ENCODE data around the gene TMEM132A.
"Not testable (repeated sequence)": the region's sequence is repeated elsewhere in the genome, so short reads cannot be mapped to it uniquely, and the experiment has no call there.

Gene TMEM132A

DNA sequence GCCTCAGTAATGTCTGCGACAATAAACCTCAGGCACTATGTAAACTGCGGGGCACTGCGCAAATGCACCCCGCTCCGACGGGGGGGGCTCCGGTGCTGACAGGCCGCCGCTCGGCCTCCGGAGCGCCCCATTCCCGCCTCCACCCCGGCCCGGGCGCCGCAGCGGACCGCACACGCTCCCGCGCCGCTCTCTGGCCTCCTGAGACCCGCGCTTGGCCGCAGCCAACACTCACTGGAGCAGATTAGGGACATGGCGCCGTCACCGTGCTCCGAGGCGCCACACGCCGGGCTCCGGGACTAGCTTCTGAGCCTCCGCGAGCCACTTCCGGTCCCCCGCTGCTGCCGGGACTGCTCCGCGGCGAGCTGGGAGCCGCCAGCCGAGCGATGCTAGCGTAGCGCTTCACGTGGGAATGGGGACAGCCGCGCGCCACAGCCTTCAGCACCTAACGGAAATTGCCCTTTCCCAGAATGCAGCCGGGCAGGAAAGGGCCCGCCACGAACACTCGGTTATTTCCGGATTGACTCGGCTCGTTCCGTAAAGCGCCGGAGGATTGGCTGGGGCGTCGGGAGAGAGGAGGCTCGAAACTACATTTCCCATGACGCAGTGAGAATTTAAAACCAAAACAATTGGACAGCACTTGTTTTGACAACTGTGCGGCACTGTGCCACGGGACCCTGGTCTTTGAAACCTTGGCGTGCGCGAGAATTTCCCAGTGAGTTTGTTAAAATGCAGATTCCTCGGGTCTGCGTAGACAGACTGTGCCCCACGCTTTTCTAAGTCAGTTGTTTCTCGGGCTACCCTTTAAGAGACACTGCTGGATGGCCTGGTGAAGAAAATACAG is 17.9 kb upstream of the TMEM132A start, which contains the start of gene PRPF19:
Gene PRPF19, minus strand, starts transcription at position 454 of the 841 bp plus-strand sequence. Its CDS starts 203 bp downstream, at position 251.
- peak; percentile 99 for DNase-seq

DNA sequence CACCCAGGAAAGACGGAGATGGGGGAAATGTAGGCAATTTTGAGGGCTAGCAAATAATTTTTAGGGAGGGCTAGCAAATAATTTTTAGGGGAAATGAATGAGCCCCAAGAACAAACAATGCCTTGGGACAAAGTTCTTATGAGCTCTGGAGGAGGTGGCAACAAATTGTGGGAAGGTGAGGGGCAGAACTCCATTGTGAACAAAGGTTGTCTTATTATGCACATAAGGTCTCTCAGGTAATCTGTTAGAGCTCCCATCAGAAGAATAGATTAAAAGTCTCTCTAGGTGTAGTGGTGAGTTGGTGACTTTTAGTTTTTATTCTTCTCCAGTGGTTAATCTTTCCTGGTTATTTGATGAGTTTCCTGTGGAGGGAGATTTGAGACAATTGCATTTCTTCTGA is 15.5 kb upstream of the TMEM132A start:
- no peak for DNase-seq

DNA sequence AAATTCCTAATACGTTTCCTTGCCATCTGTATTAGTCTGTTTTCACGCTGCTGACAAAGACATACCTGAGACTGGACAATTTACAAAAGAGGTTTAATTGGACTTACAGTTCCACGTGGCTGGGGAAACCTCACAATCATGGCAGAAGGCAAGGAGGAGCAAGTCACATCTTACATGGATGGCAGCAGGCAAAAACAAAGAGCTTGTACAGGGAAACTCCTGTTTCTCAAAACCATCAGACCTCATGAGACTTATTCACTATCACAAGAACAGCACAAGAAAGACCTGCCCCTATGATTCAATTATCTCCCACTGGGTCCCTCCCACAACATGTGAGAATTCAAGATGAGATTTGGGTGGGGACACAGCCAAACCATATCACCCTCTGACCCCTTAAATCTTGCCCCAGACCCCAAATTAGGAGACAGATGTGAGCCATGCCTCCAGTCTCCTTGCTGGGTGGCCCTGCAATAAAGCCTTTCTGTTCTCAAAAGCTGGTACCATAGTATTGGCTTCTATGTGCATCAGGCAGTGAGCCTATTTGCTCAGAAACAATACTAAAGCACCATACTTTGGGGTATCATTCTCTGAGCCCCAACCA is 14.5 kb upstream of the TMEM132A start:
- not testable (repeated sequence) for DNase-seq

DNA sequence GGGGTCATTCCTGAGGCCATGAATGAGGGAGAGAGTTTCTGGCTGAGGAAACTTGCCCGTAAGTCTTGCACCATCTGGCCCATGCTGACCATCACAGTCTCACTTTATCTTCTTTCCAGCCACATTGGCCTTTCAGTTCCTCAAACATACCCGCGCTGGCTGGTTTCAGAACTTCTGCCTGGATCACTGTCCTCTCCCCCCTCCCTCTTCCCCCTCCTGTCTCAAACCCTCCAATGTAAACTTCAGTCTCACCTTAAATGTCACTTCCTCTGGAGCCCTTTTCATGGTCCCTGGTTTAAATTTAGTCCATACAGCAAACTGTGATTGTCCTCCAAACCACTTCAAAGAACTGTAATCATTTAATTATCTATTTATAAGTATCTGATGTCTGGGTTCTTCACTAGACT is 14.0 kb upstream of the TMEM132A start:
- DNase-seq, result no peak

DNA sequence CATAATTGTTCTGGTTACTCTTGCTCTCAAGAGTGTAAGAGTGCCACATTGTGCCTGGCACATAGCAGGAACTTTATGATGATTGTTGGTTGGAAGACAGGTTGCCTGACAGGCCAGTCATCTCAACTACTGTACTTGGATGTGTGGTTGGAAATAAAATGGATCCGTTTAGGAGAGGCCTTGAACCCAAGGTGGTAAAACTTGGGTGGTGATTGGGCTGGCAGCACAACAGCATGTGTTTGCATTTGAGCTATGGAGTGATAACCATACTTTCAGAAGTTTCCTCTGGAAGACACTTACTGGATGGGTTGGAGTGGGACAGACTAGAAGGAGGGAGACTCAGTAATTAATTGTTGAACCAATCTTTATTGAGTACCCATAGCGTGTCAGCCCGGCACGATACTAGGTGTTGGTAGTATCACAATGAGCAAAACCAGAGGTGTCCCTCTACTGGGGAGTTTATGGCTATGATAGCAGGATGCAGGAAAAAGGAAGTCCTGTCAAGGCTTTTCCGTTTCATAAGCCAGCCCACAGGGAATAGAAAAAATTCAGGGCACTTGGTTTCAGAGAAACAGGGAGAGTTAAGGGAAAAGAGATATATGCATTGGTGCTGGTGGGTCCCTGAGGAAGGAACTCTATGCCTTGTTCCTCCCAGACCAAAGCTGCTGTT is 13.4 kb upstream of the TMEM132A start:
- DNase-seq, result no peak

DNA sequence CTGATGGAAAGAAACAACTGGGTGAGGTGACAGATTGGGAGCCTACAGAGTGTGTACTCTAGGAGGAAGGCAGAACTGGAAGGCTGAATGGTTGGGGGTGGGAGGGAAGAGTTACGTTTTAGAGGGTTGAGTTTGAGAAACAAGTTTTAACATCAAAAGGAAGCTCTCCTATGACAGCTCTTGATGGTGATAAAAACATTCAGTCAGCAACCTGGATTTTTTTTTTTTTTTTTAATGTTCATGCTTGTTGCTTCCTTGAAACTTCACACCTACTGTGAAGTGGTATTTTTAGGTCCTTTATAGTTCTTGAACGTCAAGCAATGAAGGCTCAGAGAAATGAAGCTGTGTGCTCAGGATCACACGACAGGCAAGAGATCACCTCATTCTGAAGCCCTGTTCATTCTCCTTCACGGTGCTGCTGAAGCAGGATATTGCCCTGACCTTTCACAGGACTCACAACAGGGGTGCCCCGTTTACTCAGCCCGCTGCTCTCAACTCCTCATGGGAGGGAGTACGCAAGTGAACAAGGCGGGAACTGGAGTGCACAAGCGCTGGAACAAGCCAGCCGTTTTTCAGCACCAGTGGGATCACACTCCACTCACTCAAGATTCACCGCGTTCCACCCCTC is 11.9 kb upstream of the TMEM132A start:
- DNase-seq, result no peak

DNA sequence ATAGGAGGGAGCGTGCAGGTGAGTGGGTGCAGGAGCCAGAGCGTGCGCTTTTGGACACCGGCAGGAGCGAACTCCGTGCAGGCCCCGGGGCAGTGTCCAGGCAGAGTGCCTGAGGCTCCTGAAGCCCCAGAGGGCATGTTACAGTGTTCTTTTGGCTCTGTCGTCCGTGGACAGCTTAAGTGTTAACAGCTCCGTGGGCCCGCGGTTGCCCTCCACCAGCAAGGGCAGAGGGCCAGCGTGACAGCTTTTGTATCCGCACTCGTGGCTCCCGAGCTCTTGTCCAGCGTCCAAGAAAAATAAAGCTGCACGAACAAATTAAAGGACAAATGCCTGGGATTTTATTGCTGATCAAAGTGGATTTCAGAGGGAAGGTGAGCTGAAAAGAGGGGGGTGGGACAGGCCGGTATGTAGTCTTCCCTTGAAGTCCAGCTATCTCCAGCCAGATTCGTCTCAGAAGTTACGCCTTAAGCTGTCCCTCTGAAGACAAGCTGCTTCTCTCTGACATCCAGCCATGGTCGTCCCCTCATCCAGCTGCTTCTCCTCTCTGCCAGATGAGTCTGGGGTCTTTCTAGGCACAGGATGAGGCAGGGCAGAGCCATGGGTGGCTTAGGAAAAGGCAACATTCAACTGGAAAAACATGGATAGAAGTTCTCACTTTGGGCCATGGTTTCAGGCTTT is 11.3 kb upstream of the TMEM132A start:
- no peak for DNase-seq

DNA sequence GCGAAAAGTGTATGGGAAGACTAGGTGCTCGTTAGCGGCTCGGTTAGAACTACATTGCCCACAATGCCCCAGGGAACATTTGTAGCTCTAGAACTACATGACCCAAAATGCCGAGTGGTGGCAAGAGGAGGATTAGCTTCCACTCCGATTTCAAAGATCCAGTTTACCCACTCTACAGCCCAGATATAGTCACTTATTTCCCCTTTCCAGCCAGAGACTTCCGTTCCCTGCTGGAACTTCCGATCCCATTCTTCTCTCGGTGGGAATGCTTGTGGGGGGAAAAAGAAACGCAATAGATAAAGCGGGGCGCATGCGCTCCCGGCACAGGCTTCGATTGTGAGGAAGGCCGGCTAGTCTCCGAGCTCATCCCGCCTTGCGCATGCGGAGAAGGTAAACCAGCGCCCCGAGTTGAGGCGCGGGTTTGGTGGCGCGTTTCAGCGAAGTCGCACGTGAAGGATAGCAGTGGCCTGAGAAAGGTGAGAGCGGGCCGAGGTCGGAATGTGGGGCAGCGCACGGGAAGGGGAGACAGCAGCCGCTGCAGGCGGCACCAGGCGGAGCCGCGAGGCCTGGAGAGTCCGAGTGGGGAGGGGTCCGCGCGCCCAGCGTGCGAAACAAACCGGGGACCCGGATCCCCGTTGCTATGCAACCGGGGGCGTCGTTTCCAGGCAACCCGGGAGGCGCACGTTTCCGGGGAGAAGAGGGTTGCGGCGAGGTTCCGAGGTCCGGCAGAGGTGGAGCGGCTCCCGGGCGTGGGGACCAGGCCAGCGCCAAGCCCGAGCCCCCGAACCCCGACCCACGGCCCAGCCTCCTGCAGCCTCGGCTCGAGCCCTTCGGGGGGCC is 10.2 kb upstream of the TMEM132A start, which contains the start of gene TMEM109:
Gene TMEM109, plus strand, starts transcription at position 366 of the 840 bp plus-strand sequence. CDS start 5,536 bp downstream, outside the sequence.
- DNase-seq, result peak; percentile 92

DNA sequence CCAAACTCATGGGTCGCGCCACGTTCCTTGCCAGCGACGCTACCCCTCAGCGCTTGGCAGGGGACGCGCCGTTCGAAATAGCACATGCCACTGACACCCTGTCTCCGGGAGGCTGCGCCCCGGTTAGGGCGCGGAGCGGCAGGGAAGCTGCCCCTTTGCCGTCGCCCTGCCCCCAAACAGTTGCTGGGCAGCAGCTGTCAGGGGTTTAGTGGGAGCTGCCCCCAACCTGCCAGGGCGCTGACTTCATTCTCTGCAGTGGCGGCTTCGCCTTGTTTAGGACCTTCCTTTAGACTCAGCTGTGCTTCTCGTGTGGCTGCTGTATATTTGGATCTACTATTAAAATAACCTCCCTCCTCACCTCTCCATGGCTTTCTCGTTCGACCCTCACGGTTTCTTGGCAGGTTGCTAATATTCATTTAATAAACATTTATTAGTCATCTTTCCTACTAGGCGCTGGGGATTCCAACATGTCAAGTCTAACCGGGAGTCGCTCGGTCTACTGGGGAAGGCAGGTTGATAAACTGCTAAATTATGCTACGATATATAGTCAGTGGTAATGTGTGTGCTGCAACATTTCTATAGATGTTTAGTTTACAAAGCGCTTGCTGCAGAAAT is 9.5 kb upstream of the TMEM132A start:
- no peak for DNase-seq

DNA sequence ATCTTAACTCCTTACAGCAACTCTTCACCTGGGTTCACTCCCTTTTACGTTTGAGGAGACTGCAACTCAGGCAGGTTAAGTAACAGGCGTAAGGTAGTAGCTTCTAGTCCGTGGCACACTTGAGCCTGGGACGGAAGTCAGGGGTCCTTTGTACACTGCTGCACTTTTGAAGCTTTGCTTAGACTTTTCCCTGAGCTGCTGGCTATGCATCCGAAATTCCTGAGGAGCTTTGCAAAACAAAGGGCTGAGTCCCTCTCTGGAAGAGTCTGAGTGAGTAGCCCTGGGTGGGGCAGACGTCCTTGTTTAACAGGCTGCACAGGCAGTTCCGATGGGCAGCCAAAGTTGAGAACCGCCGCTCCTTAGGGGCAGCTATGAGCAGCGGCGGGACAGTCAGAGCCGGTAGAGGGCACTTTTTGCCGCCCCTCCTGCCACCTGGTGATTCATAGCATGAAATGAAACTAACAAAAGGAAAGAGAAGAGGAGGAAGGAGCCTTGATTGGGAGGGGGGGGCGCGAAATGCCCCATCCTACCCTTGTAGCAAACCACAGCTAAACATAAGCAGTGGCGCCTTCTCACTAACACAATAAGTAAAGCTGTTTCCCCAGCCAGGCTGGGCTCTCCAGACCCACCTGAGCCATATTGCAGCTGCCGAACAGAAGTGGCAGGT is 8.9 kb upstream of the TMEM132A start:
- no peak for DNase-seq

DNA sequence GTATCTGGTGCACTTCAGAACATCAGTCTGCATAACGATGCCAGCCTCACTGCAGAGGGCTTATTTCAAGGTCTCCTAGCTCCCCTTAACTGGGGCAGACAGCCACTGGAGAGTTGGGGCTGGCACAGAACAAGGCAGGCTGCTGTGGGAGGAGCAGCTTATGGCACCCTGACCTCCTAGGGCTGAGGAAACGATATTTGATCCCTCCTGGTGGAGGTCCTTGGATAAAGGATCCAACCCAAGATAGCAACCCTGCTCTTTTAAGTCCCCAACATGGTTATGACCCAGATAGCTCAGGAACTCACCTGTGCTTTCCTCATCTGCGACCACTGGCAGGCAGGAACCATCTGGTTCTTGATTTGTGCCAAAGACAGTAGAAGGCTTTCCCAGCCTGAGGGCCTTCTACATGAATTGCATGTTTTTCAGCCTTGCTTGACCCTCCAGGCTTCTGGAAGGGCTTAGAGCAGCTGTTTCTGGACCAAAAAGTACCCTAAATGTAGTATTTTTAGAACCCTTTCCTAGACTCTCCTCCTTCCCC is 7.5 kb upstream of the TMEM132A start:
- DNase-seq, result no peak

DNA sequence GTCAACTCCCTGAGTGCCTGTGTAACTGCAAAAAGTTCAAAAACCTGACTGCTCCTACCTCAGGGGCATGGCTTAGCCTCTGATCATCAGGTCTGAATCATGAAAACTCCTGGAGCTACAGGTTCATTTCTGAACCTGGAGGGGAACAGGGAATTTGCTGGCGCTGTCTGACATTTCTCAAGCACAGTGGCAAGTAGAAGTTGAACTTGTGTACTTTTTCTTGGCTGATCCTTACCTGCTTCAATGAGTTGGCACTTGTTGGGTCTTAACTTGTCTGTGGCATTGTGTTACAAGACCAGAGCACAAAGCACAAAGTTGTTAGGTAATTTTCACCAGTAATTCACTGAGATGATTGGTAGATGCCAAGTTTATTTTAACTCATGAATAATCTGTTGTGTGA is 7.0 kb upstream of the TMEM132A start:
- no peak for DNase-seq

DNA sequence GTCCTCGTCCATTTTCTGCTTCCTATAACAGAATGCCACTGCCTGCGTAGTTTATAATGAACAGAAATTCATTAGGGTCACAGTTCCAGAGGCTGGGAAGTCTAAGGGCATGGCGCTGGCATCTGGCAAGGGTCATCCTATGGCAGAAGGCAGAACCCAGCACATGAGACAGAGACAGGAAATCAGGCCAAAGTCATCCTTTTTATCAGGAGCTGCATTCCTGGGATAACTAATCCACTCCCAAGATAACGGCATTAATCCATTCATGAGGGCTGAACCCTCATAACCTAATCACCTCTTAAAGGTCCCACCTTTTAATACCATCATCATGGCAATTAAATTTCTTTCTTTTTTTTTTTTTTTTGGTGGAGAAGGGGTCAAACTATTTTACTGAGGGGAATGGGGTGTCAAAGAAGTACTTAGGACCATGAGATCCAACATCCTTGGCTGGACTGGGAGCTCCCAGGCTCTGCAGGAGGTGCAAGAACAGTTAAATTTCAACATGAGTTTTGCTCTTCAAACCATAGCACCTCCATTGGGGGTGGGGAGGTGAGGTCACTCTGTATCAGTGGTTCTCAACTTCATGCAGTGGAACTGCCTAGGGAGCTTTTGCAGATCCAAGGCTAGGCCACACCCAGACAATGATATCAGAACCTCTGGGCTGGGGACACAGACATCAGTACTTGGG is 5.9 kb upstream of the TMEM132A start:
- DNase-seq, result no peak

DNA sequence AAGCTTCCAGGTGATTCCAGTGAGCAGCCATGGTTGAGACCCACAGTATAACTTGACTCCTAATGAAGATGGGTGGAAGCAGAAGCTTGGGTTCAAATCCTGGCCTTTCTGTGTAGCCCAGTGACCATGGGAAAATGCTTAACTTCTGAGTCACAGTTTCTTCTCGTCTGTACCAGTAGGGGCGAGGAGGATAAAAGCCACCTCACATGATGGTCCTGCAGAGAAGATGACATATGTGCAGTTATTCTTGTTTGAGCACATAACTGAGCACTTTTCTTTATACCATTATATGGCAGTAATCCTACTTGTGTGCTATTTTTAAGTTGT is 5.4 kb upstream of the TMEM132A start:
- no peak for DNase-seq

DNA sequence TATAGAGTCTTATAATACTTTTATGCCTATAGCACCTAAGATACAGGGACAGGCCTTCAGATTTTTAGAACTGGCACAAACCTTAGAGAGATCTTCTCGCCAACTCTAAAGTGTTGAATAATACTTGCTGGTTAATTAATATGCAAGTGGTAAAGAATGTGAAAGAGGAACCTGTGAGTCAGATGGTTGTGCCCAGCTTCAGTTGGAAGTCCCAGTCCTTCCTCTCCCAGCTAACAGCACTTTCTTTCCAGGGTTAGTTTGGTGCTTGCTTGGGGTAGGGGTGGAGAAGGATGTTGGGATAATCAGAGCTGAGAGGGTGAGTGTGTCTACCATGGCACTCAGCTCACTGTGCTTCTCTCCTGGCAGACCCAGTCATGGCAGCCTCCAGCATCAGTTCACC is 4.9 kb upstream of the TMEM132A start:
- no peak for DNase-seq

DNA sequence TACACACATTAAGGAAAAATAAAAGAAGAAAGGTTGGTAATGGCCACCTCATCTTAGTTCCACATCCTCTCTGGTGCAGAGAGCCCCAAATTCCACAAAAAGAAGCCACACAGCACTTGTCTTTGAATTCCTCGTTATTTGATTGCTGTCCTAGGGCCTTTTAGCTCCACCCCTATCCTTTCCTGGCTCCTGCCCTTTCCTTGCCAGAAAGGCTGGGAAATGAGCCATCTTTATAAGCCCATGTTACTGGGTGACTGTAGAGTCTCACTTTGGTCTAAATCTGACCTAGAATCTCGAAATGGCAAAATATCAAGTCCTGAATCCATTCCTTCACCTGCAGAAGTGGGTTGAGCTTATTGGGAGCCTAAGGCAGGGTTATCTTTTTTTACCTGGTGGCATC is 4.3 kb upstream of the TMEM132A start:
- no peak for DNase-seq

DNA sequence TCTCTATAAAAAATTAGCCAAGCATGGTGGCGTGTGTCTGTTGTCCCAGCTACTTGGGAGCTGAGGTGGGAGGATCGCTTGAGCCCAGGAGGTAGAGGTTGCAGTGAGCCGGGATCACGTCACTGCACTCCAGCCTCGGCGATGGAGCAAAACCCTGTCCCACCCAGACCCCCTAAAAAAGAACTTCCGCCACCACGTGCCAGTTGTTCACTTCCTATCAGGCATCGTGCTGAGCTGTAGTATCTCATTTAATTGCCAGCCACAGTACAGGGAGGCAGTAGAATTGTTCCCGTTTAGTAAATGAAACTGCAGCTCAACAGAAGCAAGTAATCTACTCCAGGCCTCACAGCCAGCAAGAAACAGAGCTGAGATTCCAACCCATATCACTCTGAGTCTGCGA is 3.0 kb upstream of the TMEM132A start:
- no peak for DNase-seq

DNA sequence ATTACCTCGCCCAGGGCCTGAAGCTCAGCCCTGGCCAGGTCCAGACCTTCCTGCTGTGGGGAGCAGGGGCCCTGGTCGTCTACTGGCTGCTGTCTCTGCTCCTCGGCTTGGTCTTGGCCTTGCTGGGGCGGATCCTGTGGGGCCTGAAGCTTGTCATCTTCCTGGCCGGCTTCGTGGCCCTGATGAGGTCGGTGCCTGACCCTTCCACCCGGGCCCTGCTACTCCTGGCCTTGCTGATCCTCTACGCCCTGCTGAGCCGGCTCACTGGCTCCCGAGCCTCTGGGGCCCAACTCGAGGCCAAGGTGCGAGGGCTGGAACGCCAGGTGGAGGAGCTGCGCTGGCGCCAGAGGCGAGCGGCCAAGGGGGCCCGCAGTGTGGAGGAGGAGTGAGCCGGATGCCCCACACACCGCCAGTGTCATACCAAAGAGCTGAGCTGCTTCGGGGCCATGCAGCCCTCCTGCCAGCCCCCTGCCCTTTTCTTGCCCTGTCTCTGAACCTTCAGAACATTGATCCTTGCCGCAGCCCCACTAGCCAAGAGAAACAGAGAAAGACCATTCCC is 2.4 kb upstream of the TMEM132A start:
- DNase-seq, result no peak

DNA sequence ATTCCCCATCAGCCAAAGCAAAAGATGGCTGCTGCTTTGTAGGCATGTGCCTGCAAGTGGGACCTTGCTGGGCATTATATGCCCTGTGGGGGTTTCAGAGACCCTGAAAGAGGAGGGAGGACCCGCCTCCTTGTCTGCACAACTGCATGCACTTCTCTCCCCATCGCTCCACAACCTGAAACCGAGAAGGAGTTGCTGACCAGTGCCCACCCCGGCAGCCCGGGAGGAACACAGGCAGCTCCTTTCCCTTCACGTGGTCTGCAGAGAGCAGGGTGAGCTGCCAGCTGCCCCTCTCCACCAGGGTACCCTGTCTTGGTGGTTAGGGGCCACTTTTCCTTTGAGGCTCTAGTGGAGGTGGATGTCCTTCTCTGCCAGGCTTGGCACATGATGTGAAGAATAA is 1.4 kb upstream of the TMEM132A start:
- no peak for DNase-seq

DNA sequence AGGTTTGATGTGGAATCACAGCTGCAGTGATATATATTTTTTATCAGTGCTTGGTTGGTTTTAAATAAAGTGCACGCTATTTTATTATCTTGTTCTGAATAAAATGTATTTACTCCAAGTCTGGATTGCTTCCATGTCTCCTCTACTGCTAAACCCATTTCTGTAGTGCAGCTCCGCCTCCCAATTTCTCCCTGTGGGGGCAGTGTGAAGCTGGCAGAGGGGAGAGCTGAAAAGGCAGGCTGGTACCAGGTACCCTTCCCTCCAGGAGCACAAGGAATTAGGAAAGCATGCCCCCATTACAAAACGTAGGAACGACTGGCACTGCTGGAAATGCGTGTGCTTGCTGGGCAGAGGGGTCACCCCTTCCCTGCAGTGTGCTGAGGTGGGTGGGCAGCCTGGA is 934 bp upstream of the TMEM132A start:
- DNase-seq, result no peak
